Measurements from ENCODE around the gene CPO. TPM values are rescaled to one million over a fixed set of nuclear protein-coding genes. Genes with fewer than 3 reads are reported as not detected.

Gene CPO
- total RNA-seq, 2 experiments from 2014 or later: not detected

DNA sequence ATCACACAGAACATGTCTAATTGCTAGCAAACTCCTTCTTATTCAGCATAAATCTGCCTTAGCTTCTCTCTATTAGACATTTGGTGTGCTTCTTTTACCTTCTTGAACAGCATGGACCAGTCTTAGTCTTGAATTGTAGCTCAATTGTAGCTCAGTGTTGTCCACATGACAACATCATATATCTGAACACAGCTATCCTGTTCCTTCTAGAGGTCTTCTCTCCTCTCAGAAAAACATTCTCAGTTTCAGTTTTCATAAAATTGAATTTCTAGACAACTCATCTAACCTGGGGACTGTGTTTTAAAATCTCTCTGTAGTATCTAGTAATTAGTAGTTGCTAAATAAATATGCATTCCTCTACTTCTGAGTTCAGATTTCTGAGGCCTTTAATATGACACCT, 47.6 kb downstream of the CPO start:
- ChIA-PET POLR2A (interaction anchor here (0.5 to 0.7 kb wide), 2 partner anchors 289 to 903 kb away, joined by 3 to 4 read pairs; no protein-coding TSS in a partner anchor), CTCF (ENCODE audit: unreplicated experiment) (no interaction called here)
- Histone ChIP-seq H3K79me2 (ENCODE audit: insufficient read depth, low read depth, low read length) (no peaks in the 10 kb centered on the region), H4K20me1 (ENCODE audit: insufficient read depth, low read length) (no peaks in the 10 kb centered on the region), H3K27ac (ENCODE audit: low read depth, low read length, poor library complexity, severe bottlenecking) (no peak overlapping the region), H3K4me2 (ENCODE audit: low read length) (no peak overlapping the region), H3K4me1 (ENCODE audit: insufficient read depth, low read length, poor library complexity, severe bottlenecking) (no peaks in the 10 kb centered on the region), H3K36me3 (ENCODE audit: insufficient read depth, low read length) (no peaks in the 10 kb centered on the region), H3K4me3 (ENCODE audit: low read depth, low read length, poor library complexity, severe bottlenecking) (no peak overlapping the region), H3K9me3 (ENCODE audit: low read length) (no peaks in the 10 kb centered on the region), H3K9me2 (ENCODE audit: insufficient read depth, low read length) (no peaks in the 10 kb centered on the region), H2AFZ (ENCODE audit: low read length) (no peak overlapping the region)
- no peak for DNase-seq (ENCODE audit: low spot score)
- BruUV-seq (replicated peaks): no TSS peak
- TF ChIP-seq, protein P1, sequence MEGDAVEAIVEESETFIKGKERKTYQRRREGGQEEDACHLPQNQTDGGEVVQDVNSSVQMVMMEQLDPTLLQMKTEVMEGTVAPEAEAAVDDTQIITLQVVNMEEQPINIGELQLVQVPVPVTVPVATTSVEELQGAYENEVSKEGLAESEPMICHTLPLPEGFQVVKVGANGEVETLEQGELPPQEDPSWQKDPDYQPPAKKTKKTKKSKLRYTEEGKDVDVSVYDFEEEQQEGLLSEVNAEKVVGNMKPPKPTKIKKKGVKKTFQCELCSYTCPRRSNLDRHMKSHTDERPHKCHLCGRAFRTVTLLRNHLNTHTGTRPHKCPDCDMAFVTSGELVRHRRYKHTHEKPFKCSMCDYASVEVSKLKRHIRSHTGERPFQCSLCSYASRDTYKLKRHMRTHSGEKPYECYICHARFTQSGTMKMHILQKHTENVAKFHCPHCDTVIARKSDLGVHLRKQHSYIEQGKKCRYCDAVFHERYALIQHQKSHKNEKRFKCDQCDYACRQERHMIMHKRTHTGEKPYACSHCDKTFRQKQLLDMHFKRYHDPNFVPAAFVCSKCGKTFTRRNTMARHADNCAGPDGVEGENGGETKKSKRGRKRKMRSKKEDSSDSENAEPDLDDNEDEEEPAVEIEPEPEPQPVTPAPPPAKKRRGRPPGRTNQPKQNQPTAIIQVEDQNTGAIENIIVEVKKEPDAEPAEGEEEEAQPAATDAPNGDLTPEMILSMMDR (conservative IDR thresholded peaks at IDR 0.05; ENCODE audit: low read length): no peak
- TF ChIP-seq EZH2phosphoT487 (IDR thresholded peaks at IDR 0.05; ENCODE audit: borderline replicate concordance, low read depth, low read length): no peak
- intact Hi-C loops (cut with micrococcal nuclease; ENCODE audit: unreplicated experiment): loop anchor here (10.0 kb wide), 1 partner anchor 488 kb away; no protein-coding TSS in a partner anchor

DNA sequence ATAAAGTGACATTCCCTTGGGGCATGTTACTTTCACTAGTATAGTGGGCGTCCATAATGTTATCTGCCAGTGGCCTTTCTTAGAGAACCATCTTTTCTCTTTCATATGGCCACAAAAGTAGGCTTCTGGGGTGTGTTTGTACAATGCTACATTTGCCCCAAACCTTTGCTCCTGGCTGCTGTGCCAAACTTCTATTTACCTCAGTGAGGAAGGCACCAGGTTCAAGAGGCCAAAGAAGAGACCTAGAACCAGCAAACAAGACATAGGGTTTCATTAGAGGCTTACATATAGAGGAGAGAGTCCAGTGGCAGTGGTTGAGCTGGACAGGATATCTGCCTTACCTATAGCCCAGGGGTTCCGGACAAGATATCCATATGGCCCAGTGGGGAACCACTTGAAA, 48.5 kb downstream of the CPO start:
- no TSS peak for BruUV-seq (replicated peaks)
- H3K36me3 ChIP-seq (ENCODE audit: insufficient read depth, low read length): no peaks in the 10 kb centered on the region
- no peak for DNase-seq (ENCODE audit: low spot score)
- ChIA-PET POLR2A (no interaction called here), CTCF (ENCODE audit: unreplicated experiment) (no interaction called here)
- H3K9me3 ChIP-seq (ENCODE audit: low read length): no peaks in the 10 kb centered on the region
- H3K79me2 ChIP-seq (ENCODE audit: insufficient read depth, low read depth, low read length): no peaks in the 10 kb centered on the region
- no peak overlapping the region for H2AFZ ChIP-seq (ENCODE audit: low read length)
- no peak overlapping the region for H3K4me2 ChIP-seq (ENCODE audit: low read length)
- no peaks in the 10 kb centered on the region for H3K4me1 ChIP-seq (ENCODE audit: insufficient read depth, low read length, poor library complexity, severe bottlenecking)
- H3K9me2 ChIP-seq (ENCODE audit: insufficient read depth, low read length): no peaks in the 10 kb centered on the region
- TF ChIP-seq EZH2phosphoT487 (IDR thresholded peaks at IDR 0.05; ENCODE audit: borderline replicate concordance, low read depth, low read length): no peak
- TF ChIP-seq, protein P1 (conservative IDR thresholded peaks at IDR 0.05; ENCODE audit: low read length): no peak
- no peak overlapping the region for H3K27ac ChIP-seq (ENCODE audit: low read depth, low read length, poor library complexity, severe bottlenecking)
- intact Hi-C loops (cut with micrococcal nuclease; ENCODE audit: unreplicated experiment): loop anchor here (10.0 kb wide), 1 partner anchor 487 kb away; no protein-coding TSS in a partner anchor
- H3K4me3 ChIP-seq (ENCODE audit: low read depth, low read length, poor library complexity, severe bottlenecking): no peak overlapping the region
- no peaks in the 10 kb centered on the region for H4K20me1 ChIP-seq (ENCODE audit: insufficient read depth, low read length)

DNA sequence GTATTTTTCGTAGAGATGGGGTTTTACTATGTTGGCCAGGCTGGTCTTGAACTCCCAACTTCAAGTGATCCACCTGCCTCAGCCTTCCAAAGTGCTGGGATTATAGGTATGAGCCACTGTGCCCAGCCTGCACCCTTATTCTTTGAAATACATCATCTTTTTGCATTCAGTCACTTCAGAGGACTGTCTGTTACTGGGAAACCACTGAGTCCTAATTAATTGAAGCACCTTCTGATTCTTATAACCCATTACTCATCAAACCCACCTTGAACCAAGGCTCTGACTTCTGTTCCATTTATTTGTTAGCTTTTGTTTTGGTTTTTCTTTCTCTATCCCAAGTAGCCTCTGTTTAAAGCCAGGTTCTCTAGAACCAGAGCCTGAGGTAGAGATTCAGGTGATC, 49.6 kb downstream of the CPO start:
- TF ChIP-seq, protein P1 (conservative IDR thresholded peaks at IDR 0.05; ENCODE audit: low read length): no peak
- TF ChIP-seq EZH2phosphoT487 (IDR thresholded peaks at IDR 0.05; ENCODE audit: borderline replicate concordance, low read depth, low read length): no peak
- Histone ChIP-seq H3K4me2 (ENCODE audit: low read length) (no peak overlapping the region), H3K27ac (ENCODE audit: low read depth, low read length, poor library complexity, severe bottlenecking) (no peak overlapping the region), H3K9me3 (ENCODE audit: low read length) (no peaks in the 10 kb centered on the region), H3K79me2 (ENCODE audit: insufficient read depth, low read depth, low read length) (no peaks in the 10 kb centered on the region), H2AFZ (ENCODE audit: low read length) (no peak overlapping the region), H3K4me1 (ENCODE audit: insufficient read depth, low read length, poor library complexity, severe bottlenecking) (no peaks in the 10 kb centered on the region), H3K36me3 (ENCODE audit: insufficient read depth, low read length) (no peaks in the 10 kb centered on the region), H4K20me1 (ENCODE audit: insufficient read depth, low read length) (no peaks in the 10 kb centered on the region), H3K4me3 (ENCODE audit: low read depth, low read length, poor library complexity, severe bottlenecking) (no peak overlapping the region), H3K9me2 (ENCODE audit: insufficient read depth, low read length) (no peaks in the 10 kb centered on the region)
- POLR2A ChIA-PET: no interaction called here
- DNase-seq (ENCODE audit: low spot score): no peak
- CTCF ChIA-PET (ENCODE audit: unreplicated experiment): no interaction called here
- intact Hi-C loops (cut with micrococcal nuclease; ENCODE audit: unreplicated experiment): loop anchor here (10.0 kb wide), 1 partner anchor 486 kb away; no protein-coding TSS in a partner anchor
- no TSS peak for BruUV-seq (replicated peaks)
